GM21737 (cell line): Measurements from ENCODE around the gene PWWP2B.

Experiments used
- ATAC-seq: cut with Tn5 transposase; IDR thresholded peaks from one replicate; pipeline ENCODE4 v1.9.1; 2021; ENCODE audit warnings: mild to moderate bottlenecking, moderate library complexity; ENCODE audit not compliant: unreplicated experiment

PWWP2B gene

GRCh38 chr10:132454296-132455198 lies 57.5 kb downstream of the PWWP2B start:
- ATAC-seq, result no peak

- ATAC-seq, result no peak
These were observed 58.5 kb downstream of the PWWP2B start for GRCh38 chr10:132455441-132455971.

GRCh38 chr10:132455986-132456847 lies 59.2 kb downstream of the PWWP2B start:
- ATAC-seq, result no peak

- ATAC-seq, result no peak
These were observed 59.9 kb downstream of the PWWP2B start for GRCh38 chr10:132456881-132457280.

GRCh38 chr10:132457328-132458070 lies 60.5 kb downstream of the PWWP2B start:
- no peak for ATAC-seq

- ATAC-seq, result no peak
These were observed 61.1 kb downstream of the PWWP2B start for GRCh38 chr10:132458071-132458585.

GRCh38 chr10:132458586-132459300 lies 61.7 kb downstream of the PWWP2B start:
- no peak for ATAC-seq

GRCh38 chr10:132459301-132460003 lies 62.5 kb downstream of the PWWP2B start:
- no peak for ATAC-seq

GRCh38 chr10:132460071-132460470 lies 63.1 kb downstream of the PWWP2B start:
- no peak for ATAC-seq

GRCh38 chr10:132460691-132461090 lies 63.7 kb downstream of the PWWP2B start:
- ATAC-seq, result no peak

GRCh38 chr10:132461103-132461682 lies 64.2 kb downstream of the PWWP2B start:
- ATAC-seq, result no peak

- ATAC-seq, result no peak
These were observed 64.8 kb downstream of the PWWP2B start for GRCh38 chr10:132461683-132462231.

- ATAC-seq, result no peak
These were observed 65.7 kb downstream of the PWWP2B start for GRCh38 chr10:132462463-132463332.

GRCh38 chr10:132463333-132464255 lies 66.6 kb downstream of the PWWP2B start:
- no peak for ATAC-seq

GRCh38 chr10:132464256-132465192 lies 67.5 kb downstream of the PWWP2B start:
- no peak for ATAC-seq
